A549 (cell line): ENCODE results near the gene MPZL2. TPM values are rescaled to one million over a fixed set of nuclear protein-coding genes. Genes with fewer than 3 reads are reported as not detected.
A peak's percentile ranks its signal among the peaks of the same experiment; 100 is the strongest.

Experiments used
- ATAC-seq, 2 experiments: fragments of 200-7000 bp in 1 of 2; fragments of >200 bp in 1 of 2; cut with Nextera tagmentation in 1 of 2; cut with Tn5 transposase in 1 of 2; 3 replicates each; pipeline versions ENCODE4 v1.8.0 to v1.9.1; 2018 to 2020; ENCODE audit warnings: mild to moderate bottlenecking in 1 of 2, moderate library complexity in 1 of 2
- CTCF ChIA-PET: fragments of 300-600 bp; sonication (Branson Sonifier 250); formaldehyde crosslinking; extraction: SDS; loops from one replicate; lab custom pipeline; 2021; ENCODE audit warnings: antibody characterized with exemption, inconsistent platforms; lab: Yijun Ruan, JAX
- POLR2A ChIA-PET: fragments of 350-600 bp; formaldehyde crosslinking; extraction: SDS; loops from one replicate; lab custom pipeline; 2021; ENCODE audit warnings: antibody characterized with exemption, inconsistent platforms; lab: Yijun Ruan, JAX
- DNase-seq, 2 experiments: peaks; one replicate each; pipeline versions ENCODE4 v3.0.0 to v3.0.0-alpha.2; 2011 to 2016; ENCODE audit warnings: low read depth in 1 of 2, low spot score in 1 of 2
- FAIRE-seq: peaks from 2 replicates; lab custom pipeline; 2011; peaks lifted over from hg19 to GRCh38; lab: Jason Lieb, UNC
- H3K27ac ChIP-seq, 2 experiments: fragments of >200 bp; sonication (Bioruptor Twin); formaldehyde crosslinking; 3 replicates each; pipeline ENCODE4 v1.5.1; 2016 to 2017
- H3K4me1 ChIP-seq: fragments of >200 bp; sonication (Bioruptor Twin); formaldehyde crosslinking; 3 replicates; pipeline ENCODE4 v1.6.1; 2016
- H3K4me2 ChIP-seq: fragments of >200 bp; sonication (Bioruptor Twin); formaldehyde crosslinking; 3 replicates; pipeline ENCODE4 v1.6.1; 2016
- H3K4me3 ChIP-seq: fragments of >200 bp; sonication (Bioruptor Twin); formaldehyde crosslinking; 3 replicates; pipeline ENCODE4 v1.5.1; 2016
- H3K9me3 ChIP-seq: fragments of >200 bp; sonication (Bioruptor Twin); formaldehyde crosslinking; 3 replicates; pipeline ENCODE4 v1.6.1; 2016
- CBX2 ChIP-seq: fragments of 200-600 bp; sonication (generic); IDR thresholded peaks from 2 replicates; pipeline ENCODE4 v1.6.1; 2016; ENCODE audit warnings: low read depth, mild to moderate bottlenecking, borderline replicate concordance
- CBX8 ChIP-seq: fragments of 200-600 bp; sonication (generic); IDR thresholded peaks from 2 replicates; pipeline ENCODE4 v1.6.1; 2016
- CHD2 ChIP-seq: fragments of 150-350 bp; IDR thresholded peaks from 2 replicates; pipeline ENCODE4 v1.6.1; 2014; ENCODE audit warnings: low read length; ENCODE audit not compliant: partially characterized antibody
- ESRRA ChIP-seq: fragments of 150-350 bp; IDR thresholded peaks from 2 replicates; pipeline ENCODE4 v1.6.1; 2014; ENCODE audit warnings: mild to moderate bottlenecking, low read length, borderline replicate concordance
- FOSL2 ChIP-seq, 2 experiments: fragments of 450-650 bp in 1 of 2; fragments of >200 bp in 1 of 2; sonication (Bioruptor Twin) in 1 of 2; formaldehyde crosslinking; IDR thresholded peaks; 2 replicates each; pipeline versions ENCODE4 v1.5.0 to v1.6.1; 2016 to 2020; ENCODE audit warnings: mild to moderate bottlenecking in 1 of 2, moderate library complexity in 1 of 2
- HDAC2 ChIP-seq: fragments of 200-600 bp; sonication (generic); IDR thresholded peaks from 2 replicates; pipeline ENCODE4 v1.6.1; 2016
- HEYL ChIP-seq: fragments of 250-450 bp; sonication (Bioruptor Pico); IDR thresholded peaks from 2 replicates; pipeline ENCODE4 v1.8.0; 2021; ENCODE audit warnings: mild to moderate bottlenecking, moderate library complexity
- HOXA7 ChIP-seq: fragments of 250-450 bp; sonication (Bioruptor Pico); IDR thresholded peaks from 2 replicates; pipeline ENCODE4 v1.5.0; 2020; ENCODE audit warnings: mild to moderate bottlenecking, moderate library complexity
- JUNB ChIP-seq: fragments of >200 bp; sonication (Bioruptor Twin); formaldehyde crosslinking; IDR thresholded peaks from 2 replicates; pipeline ENCODE4 v1.6.1; 2016
- RCOR1 ChIP-seq: fragments of 150-350 bp; IDR thresholded peaks from 2 replicates; pipeline ENCODE4 v1.6.1; 2014; ENCODE audit warnings: antibody characterized with exemption, low read length, low read depth
- REST ChIP-seq: fragments of 200-600 bp; sonication (generic); IDR thresholded peaks from 2 replicates; pipeline ENCODE4 v1.6.1; 2016; ENCODE audit warnings: antibody characterized with exemption, mild to moderate bottlenecking, moderate library complexity
- SREBF2 ChIP-seq: fragments of 450-650 bp; IDR thresholded peaks from 2 replicates; pipeline ENCODE4 v1.6.1; 2014; ENCODE audit warnings: mild to moderate bottlenecking, moderate library complexity
- TFCP2L1 ChIP-seq: fragments of 250-450 bp; sonication (Bioruptor Pico); IDR thresholded peaks from 2 replicates; pipeline ENCODE4 v1.5.0; 2021; ENCODE audit warnings: mild to moderate bottlenecking
- TP53 ChIP-seq: fragments of 250-450 bp; sonication (Bioruptor Pico); IDR thresholded peaks from 2 replicates; pipeline ENCODE4 v1.5.0; 2021; ENCODE audit warnings: mild to moderate bottlenecking, moderate library complexity
- ZC3H11A ChIP-seq: fragments of 450-650 bp; IDR thresholded peaks from 2 replicates; pipeline ENCODE4 v1.6.1; 2014; ENCODE audit warnings: antibody characterized with exemption, mild to moderate bottlenecking
- ZFP36 ChIP-seq: fragments of 450-650 bp; IDR thresholded peaks from 2 replicates; pipeline ENCODE4 v1.6.1; 2014; ENCODE audit warnings: borderline replicate concordance; ENCODE audit not compliant: partially characterized antibody
- ZSCAN20 ChIP-seq: fragments of 250-450 bp; sonication (Bioruptor Pico); IDR thresholded peaks from 2 replicates; pipeline ENCODE4 v1.8.0; 2022; ENCODE audit warnings: mild to moderate bottlenecking, moderate library complexity
- WGBS: methylation state at CpG from one replicate; pipeline ENCODE4 v1.1.6; 2017; ENCODE audit errors: missing lambda C conversion rate; 5-methylcytosine and 5-hydroxymethylcytosine counted together
- polyA plus RNA-seq, 4 experiments: library from polyadenylated mRNA; depleted of rRNA in 3 of 4; stranded (reverse); fragments of >200 nt; fragmentation: RNase III in 1 of 4; extraction: RNeasy Plus Mini Kit Qiagen cat#74134 plus additional on column Dnase treatment in 1 of 4; gene quantifications; 2 replicates in 3 of 4; 3 replicates in 1 of 4; pipeline ENCODE4 v1.2.3, GENCODE V29; 2011 to 2017
- TF ChIP-seq, protein P1 (sequence below): fragments of >200 bp; sonication (Bioruptor Twin); formaldehyde crosslinking; IDR thresholded peaks from 2 replicates; pipeline ENCODE4 v1.6.1; 2016
- TF ChIP-seq, protein P2 (sequence below): fragments of 450-650 bp; IDR thresholded peaks from 2 replicates; pipeline ENCODE4 v1.6.1; 2014; ENCODE audit warnings: antibody characterized with exemption

The MPZL2 gene
- polyA plus RNA-seq, 2 of the 4 experiments (the other 2 are of a cell fraction): 0.14 TPM; not detected in 1

- no peak for TF ChIP-seq REST
- no peak for TF ChIP-seq SREBF2
- TF ChIP-seq ZFP36: no peak
- no peak for TF ChIP-seq ESRRA
- no peak for TF ChIP-seq HEYL
- no peak for TF ChIP-seq ZSCAN20 (CRISPR knock-in tag)
- 45% methylated on average over 6 of the region's 6 CpGs for WGBS
- ChIA-PET CTCF (no interaction called here), POLR2A (no interaction called here)
- no peak for ATAC-seq
- H3K27ac ChIP-seq: no peak overlapping the region
- DNase-seq: no peak
- H3K9me3 ChIP-seq: no peaks in the 10 kb centered on the region
- H3K4me3 ChIP-seq: no peak overlapping the region
- no peaks in the 10 kb centered on the region for H3K4me1 ChIP-seq
- no peak for FAIRE-seq
- no peak overlapping the region for H3K4me2 ChIP-seq
Observed at GRCh38 chr11:118223992-118224391, 40.1 kb downstream of the MPZL2 start.

GRCh38 chr11:118223570-118223969 lies 40.5 kb downstream of the MPZL2 start:
- TF ChIP-seq JUNB (no peak), RCOR1 (no peak), CBX2 (no peak), ESRRA (no peak), ZFP36 (no peak), FOSL2 (IDR thresholded peaks at IDR 0.05) (no peak), FOSL2 (CRISPR knock-in tag; IDR thresholded peaks at IDR 0.05) (no peak), ZC3H11A (no peak), TP53 (CRISPR knock-in tag) (no peak), HDAC2 (no peak), CBX8 (no peak), ZSCAN20 (CRISPR knock-in tag) (no peak), HOXA7 (CRISPR knock-in tag) (no peak), CHD2 (no peak)
- TF ChIP-seq, protein P1, sequence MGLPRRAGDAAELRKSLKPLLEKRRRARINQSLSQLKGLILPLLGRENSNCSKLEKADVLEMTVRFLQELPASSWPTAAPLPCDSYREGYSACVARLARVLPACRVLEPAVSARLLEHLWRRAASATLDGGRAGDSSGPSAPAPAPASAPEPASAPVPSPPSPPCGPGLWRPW: no peak
- Histone ChIP-seq H3K9me3 (no peaks in the 10 kb centered on the region), H3K4me3 (no peak overlapping the region), H3K4me1 (no peaks in the 10 kb centered on the region), H3K4me2 (no peak overlapping the region), H3K27ac (no peak overlapping the region)
- no peak for FAIRE-seq
- WGBS: 47% methylated on average over 2 of the region's 2 CpGs
- no peak for ATAC-seq
- CTCF ChIA-PET: no interaction called here
- no peak for DNase-seq
- POLR2A ChIA-PET: no interaction called here

- ATAC-seq: no peak
- ChIA-PET CTCF (interaction anchor here (0.6 to 1.5 kb wide), 2 partner anchors 11 to 201 kb away, joined by 3 to 4 read pairs; no protein-coding TSS in a partner anchor), POLR2A (no interaction called here)
- Histone ChIP-seq H3K4me1 (no peaks in the 10 kb centered on the region), H3K4me2 (no peak overlapping the region), H3K9me3 (no peaks in the 10 kb centered on the region), H3K4me3 (no peak overlapping the region), H3K27ac (no peak overlapping the region)
- no peak for TF ChIP-seq TFCP2L1 (CRISPR knock-in tag)
- TF ChIP-seq, protein P2, sequence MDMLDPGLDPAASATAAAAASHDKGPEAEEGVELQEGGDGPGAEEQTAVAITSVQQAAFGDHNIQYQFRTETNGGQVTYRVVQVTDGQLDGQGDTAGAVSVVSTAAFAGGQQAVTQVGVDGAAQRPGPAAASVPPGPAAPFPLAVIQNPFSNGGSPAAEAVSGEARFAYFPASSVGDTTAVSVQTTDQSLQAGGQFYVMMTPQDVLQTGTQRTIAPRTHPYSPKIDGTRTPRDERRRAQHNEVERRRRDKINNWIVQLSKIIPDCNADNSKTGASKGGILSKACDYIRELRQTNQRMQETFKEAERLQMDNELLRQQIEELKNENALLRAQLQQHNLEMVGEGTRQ: peak; percentile 28; the same call in 1 of the 2 replicates
- FAIRE-seq: no peak
- no peak for DNase-seq
- WGBS: 23% methylated on average over 4 of the region's 4 CpGs
Observed at GRCh38 chr11:118222437-118222836, 41.7 kb downstream of the MPZL2 start.
